ENCODE data around the gene OPCML.

- TF ChIP-seq, protein P1, sequence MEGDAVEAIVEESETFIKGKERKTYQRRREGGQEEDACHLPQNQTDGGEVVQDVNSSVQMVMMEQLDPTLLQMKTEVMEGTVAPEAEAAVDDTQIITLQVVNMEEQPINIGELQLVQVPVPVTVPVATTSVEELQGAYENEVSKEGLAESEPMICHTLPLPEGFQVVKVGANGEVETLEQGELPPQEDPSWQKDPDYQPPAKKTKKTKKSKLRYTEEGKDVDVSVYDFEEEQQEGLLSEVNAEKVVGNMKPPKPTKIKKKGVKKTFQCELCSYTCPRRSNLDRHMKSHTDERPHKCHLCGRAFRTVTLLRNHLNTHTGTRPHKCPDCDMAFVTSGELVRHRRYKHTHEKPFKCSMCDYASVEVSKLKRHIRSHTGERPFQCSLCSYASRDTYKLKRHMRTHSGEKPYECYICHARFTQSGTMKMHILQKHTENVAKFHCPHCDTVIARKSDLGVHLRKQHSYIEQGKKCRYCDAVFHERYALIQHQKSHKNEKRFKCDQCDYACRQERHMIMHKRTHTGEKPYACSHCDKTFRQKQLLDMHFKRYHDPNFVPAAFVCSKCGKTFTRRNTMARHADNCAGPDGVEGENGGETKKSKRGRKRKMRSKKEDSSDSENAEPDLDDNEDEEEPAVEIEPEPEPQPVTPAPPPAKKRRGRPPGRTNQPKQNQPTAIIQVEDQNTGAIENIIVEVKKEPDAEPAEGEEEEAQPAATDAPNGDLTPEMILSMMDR (IDR thresholded peaks at IDR 0.05; ENCODE audit: low read length) = no peak
- no peak for TF ChIP-seq EZH2 (optimal IDR thresholded peaks at IDR 0.05; ENCODE audit: low read depth, low read length)
- TF ChIP-seq EZH2phosphoT487 (IDR thresholded peaks at IDR 0.05; ENCODE audit: low read length) = no peak
Observed at GRCh38 chr11:133253570-133253969, 278.7 kb downstream of the OPCML start.
